ENCODE measurements around the gene MAPT.

MAPT gene

DNA sequence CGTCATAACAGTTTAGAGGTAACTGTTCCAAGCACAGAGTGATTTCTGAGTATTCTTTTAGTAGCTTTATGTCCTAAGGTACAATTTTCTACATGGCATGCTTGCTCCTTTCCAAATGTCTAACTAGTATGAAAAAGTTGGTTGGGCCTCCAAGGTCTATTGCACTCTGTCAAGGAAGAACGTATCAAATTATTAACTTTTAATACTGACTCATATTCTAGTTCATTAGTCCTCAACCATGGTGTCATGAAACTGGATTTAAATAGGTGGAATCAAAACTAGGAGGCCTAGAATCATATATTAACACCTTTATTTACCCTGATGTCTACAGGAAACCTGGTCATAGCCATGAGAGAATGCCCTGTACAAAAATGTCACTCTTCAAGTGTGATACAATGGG is 166.1 kb downstream of the MAPT start:
- no peak overlapping the region for H3K27ac ChIP-seq
- no peak for TF ChIP-seq ZFX (IDR thresholded peaks at IDR 0.05)
- TF ChIP-seq, protein P1, sequence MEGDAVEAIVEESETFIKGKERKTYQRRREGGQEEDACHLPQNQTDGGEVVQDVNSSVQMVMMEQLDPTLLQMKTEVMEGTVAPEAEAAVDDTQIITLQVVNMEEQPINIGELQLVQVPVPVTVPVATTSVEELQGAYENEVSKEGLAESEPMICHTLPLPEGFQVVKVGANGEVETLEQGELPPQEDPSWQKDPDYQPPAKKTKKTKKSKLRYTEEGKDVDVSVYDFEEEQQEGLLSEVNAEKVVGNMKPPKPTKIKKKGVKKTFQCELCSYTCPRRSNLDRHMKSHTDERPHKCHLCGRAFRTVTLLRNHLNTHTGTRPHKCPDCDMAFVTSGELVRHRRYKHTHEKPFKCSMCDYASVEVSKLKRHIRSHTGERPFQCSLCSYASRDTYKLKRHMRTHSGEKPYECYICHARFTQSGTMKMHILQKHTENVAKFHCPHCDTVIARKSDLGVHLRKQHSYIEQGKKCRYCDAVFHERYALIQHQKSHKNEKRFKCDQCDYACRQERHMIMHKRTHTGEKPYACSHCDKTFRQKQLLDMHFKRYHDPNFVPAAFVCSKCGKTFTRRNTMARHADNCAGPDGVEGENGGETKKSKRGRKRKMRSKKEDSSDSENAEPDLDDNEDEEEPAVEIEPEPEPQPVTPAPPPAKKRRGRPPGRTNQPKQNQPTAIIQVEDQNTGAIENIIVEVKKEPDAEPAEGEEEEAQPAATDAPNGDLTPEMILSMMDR (conservative IDR thresholded peaks at IDR 0.05) = no peak

DNA sequence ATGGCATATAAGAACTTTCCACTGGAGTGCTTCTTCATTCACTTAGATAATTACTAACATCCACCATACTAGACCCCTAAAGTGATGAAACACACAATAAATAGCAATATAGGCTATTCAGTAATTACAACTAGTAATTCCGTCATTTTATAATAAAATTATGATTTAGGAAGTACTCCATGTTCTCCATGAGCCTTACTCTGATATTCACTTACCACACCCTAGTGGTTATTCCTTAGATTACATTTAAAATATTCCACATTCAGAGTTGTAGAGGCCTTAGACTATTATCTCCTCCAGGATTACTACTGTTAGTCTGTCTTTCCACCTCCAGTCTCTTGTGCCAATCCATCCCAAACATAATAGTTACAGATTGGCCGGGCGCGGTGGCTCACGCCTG is 167.1 kb downstream of the MAPT start:
- no peak overlapping the region for H3K27ac ChIP-seq
- TF ChIP-seq, protein P1 (conservative IDR thresholded peaks at IDR 0.05) = peak; percentile 53
- no peak for TF ChIP-seq ZFX (IDR thresholded peaks at IDR 0.05)

DNA sequence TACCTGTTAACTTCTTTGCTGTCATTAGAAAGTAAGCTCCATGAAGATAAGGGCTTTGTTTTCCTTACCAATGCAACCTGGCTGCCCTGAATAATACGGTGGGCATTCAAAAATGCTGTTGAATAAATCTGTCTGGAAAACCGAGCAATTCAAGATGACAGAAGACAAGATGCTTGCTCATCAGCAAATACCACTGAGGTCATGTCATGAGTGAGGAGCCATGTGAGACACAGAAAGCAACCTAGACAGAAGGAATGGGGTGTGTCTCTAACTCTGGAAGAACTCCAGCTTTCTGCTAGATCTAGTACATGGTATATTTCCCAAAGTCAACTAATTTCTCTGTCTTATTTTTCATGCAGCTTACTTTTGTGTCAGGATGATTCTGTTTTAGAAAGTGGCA is 168.9 kb downstream of the MAPT start:
- TF ChIP-seq ZFX (IDR thresholded peaks at IDR 0.05) = no peak
- TF ChIP-seq, protein P1 (conservative IDR thresholded peaks at IDR 0.05) = no peak
- H3K27ac ChIP-seq = no peak overlapping the region

DNA sequence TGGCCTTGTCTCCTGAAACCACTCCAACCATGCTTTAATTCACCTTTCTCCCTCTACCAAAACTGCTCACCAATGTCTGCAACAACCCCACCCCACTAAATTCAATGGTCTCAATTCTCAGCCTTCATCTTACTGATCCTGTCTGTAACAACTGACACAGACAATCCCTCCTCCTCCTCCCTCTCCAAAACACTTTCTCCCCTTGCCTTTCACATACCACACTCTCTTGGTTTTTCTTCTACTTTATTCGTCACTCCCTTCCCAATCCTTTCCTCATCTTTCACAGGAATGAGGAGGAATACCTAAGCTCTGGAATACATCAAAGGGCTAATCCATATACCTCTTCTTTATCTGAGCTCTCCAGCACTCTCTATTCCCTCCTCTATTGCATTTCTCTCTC is 170.1 kb downstream of the MAPT start:
- H3K27ac ChIP-seq = no peak overlapping the region
- TF ChIP-seq, protein P1 (conservative IDR thresholded peaks at IDR 0.05) = no peak
- no peak for TF ChIP-seq ZFX (IDR thresholded peaks at IDR 0.05)

GRCh38 chr17:46071796-46072195 is 177.4 kb downstream of the MAPT start:
- H3K27ac ChIP-seq = no peak overlapping the region

DNA sequence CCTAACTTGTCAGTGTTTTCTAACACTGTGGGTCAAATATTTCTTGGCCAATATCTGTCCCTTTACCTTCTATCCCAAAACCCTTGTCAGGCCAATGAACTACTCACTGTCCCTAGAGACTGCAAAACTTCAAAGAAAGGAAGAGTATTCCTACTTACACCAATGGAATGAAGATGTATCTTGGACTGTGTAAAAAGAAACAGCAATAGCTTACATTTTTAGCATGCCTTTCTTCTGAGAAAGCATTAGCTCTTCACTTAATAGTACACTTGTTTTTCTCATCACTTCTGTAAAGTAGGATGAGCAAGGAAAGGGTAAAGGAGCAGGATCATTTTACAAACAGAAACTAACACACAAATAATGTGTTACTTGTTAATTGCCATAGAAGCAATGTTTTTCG is 178.6 kb downstream of the MAPT start:
- TF ChIP-seq, protein P1 (conservative IDR thresholded peaks at IDR 0.05) = no peak
- TF ChIP-seq ZFX (IDR thresholded peaks at IDR 0.05) = no peak
- no peak overlapping the region for H3K27ac ChIP-seq

More at GRCh38 chr17:46071796-46072195, 177.4 kb downstream of the MAPT start:
- TF ChIP-seq, protein P1 (conservative IDR thresholded peaks at IDR 0.05) = no peak
- TF ChIP-seq ZFX (IDR thresholded peaks at IDR 0.05) = no peak

DNA sequence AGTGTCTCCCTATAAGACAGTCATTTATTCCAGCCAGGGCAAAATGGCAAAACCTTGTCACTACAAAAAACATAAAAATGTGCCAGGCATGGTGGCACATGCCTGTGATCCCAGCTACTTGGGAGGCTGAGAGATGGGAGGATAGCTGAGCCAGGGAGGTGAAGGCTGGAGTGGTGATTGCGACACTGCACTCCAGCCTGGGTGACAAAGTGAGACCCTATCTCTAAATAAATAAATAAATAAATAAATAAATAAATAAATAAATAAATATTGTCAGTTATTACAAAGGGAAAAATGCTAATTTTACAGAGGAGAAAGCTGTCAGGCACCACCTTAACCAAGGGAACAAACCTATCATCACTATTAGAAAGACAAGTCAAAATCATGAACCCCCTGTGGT is 180.2 kb downstream of the MAPT start:
- TF ChIP-seq, protein P1 (conservative IDR thresholded peaks at IDR 0.05) = no peak
- TF ChIP-seq ZFX (IDR thresholded peaks at IDR 0.05) = no peak
- no peak overlapping the region for H3K27ac ChIP-seq
